Small intestine (tissue), 7 donors: Measurements from ENCODE around the gene KCNH2. TPM values are rescaled to one million over a fixed set of nuclear protein-coding genes. Genes with fewer than 3 reads are reported as not detected.

ENCODE experiments used
- DNase-seq, 2 donors: peaks; one replicate each; pipeline versions ENCODE4 v3.0.0 to v3.0.0-alpha.2; 2013
- FAIRE-seq: peaks from 2 replicates; lab custom pipeline; 2012; peaks lifted over from hg19 to GRCh38; lab: Jason Lieb, UNC
- H3K27ac ChIP-seq, 3 donors: one replicate each; pipeline ENCODE4 v1.5.1; 2013; ENCODE audit warnings: low read length in 2 of 3, mild to moderate bottlenecking in 2 of 3, control low read depth in 1 of 3, inconsistent platforms in 1 of 3, low read depth in 1 of 3, moderate library complexity in 1 of 3
- H3K27me3 ChIP-seq, 3 donors: one replicate each; pipeline ENCODE4 v1.6.1; 2013; ENCODE audit warnings: low read length in 3 of 3, inconsistent platforms in 1 of 3; ENCODE audit not compliant: control insufficient read depth in 3 of 3, insufficient read depth in 3 of 3
- H3K36me3 ChIP-seq, 3 donors: one replicate each; pipeline ENCODE4 v1.6.1; 2013; ENCODE audit warnings: low read length in 3 of 3, inconsistent platforms in 1 of 3, low read depth in 1 of 3, mild to moderate bottlenecking in 1 of 3, moderate library complexity in 1 of 3; ENCODE audit not compliant: control insufficient read depth in 3 of 3, insufficient read depth in 2 of 3
- H3K4me1 ChIP-seq, 3 donors: one replicate each; pipeline ENCODE4 v1.6.1; 2013; ENCODE audit warnings: low read length in 2 of 3, inconsistent platforms in 1 of 3, low read depth in 1 of 3, mild to moderate bottlenecking in 1 of 3, moderate library complexity in 1 of 3; ENCODE audit not compliant: control insufficient read depth in 3 of 3, insufficient read depth in 2 of 3
- H3K4me3 ChIP-seq, 3 donors: one replicate each; pipeline ENCODE4 v1.5.1; 2013; ENCODE audit warnings: low read length in 3 of 3, control low read depth in 1 of 3, inconsistent platforms in 1 of 3, low read depth in 1 of 3, mild to moderate bottlenecking in 1 of 3, moderate library complexity in 1 of 3
- H3K9me3 ChIP-seq, 2 donors: one replicate each; pipeline ENCODE4 v1.6.1; 2013; ENCODE audit warnings: low read depth in 1 of 2, low read length in 1 of 2; ENCODE audit not compliant: control insufficient read depth in 2 of 2, insufficient read depth in 1 of 2
- WGBS, 3 donors: extraction: QIAGEN DNeasy Blood & Tissue Kit; methylation state at CpG; one replicate each; pipeline ENCODE4 v1.1.7; 2013; 5-methylcytosine and 5-hydroxymethylcytosine counted together
- polyA plus RNA-seq, 4 donors: library from polyadenylated mRNA; stranded (reverse) in 3 of 4; unstranded in 1 of 4; fragments of 200-250 nt in 3 of 4; fragments of 120-200 nt in 1 of 4; gene quantifications; one replicate each; pipeline versions ENCODE4 v1.2.1 to v1.2.3, GENCODE V29; 2013
- donor health status: healthy with polysubstance abuse.
- donor health status: control.
- donor health status: control.
- donor health status: Bipolar disorder and iron deficiency.
- donor health status: healthy.

The KCNH2 gene
- polyA plus RNA-seq, 4 donors: 2.4 to 5.7 (median 3.7) TPM; not detected in 1

DNA sequence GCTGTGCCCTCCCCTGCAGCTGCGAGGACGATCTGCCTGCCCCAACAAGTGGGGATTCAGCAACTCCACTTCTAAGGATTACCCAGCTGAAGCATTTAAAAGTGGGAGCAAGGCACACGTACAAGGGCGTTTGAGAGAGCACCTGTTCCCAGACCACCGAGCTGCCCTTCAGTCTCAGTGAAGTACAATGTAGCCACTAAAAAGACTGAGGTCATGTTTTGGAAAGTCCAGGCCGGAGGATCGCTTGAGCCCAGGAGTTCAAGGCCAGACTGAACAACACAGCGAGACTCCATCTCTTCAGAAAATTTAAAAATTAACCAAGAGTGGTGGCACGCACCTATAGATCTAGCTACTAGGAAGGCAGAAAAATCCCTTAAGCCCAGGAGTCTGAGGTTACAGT, 27.4 kb upstream of the KCNH2 start:
- Histone ChIP-seq H3K27ac (no peak overlapping the region), H3K4me1 (peaks cover 0 to 11% (median 2%) of the 10 kb centered on the region in 3 donors), H3K4me3 (no peak overlapping the region), H3K9me3 (no peaks in the 10 kb centered on the region), H3K36me3 (peaks cover 0 to 2% (median 0%) of the 10 kb centered on the region in 3 donors), H3K27me3 (no peaks in the 10 kb centered on the region)
- WGBS, 3 donors: 60 to 78% (median 70%) methylated on average over 9 of the region's 9 CpGs
- FAIRE-seq (no peak), DNase-seq (no peak)

DNA sequence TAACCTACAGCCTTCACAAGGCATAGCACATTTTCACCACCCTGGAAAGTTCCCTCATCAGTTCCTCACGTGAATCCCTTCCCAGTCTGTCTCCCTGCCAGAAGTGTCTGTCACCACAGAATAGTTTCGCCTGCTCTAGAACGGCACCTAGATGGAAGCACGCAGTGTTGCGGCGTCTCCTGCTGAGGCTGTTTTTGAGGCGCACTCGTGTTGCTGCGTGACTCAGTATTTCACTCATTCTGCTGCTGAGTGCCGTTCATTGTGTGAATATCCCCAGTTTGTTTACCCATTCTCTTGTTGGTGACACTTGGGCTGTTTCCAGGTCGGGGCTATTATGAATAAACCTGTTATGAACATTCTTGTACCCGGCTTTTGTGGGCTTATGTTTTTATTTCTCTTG, 25.5 kb upstream of the KCNH2 start:
- no peaks in the 10 kb centered on the region for H3K27me3 ChIP-seq
- H3K4me1 ChIP-seq: peaks cover 0 to 2% (median 0%) of the 10 kb centered on the region in 3 donors
- 68 to 73% (median 72%) methylated on average over 12 of the region's 12 CpGs for WGBS, 3 donors
- no peak for FAIRE-seq
- DNase-seq: no peak
- no peak overlapping the region for H3K27ac ChIP-seq
- no peak overlapping the region for H3K4me3 ChIP-seq
- H3K9me3 ChIP-seq: no peaks in the 10 kb centered on the region
- peaks cover 0 to 2% (median 0%) of the 10 kb centered on the region in 3 donors for H3K36me3 ChIP-seq

DNA sequence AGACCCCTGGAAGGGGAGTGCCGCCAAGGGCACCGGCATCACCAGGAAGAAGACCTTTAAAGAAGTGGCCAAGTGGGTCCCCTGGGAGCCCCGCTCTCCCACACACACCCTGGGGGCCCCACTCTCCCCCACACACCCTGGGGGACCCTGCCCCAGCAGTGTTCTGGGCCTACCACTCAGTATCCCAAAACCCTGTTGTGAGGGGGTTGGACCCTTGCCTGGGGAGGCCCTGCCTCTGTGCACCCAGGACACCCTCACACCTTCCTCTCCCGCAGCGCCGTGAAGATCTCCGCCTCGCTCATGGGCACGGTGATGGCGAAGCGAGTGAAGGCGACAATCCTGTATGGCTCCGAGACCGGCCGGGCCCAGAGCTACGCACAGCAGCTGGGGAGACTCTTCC, 23.4 kb upstream of the KCNH2 start:
- no peak for DNase-seq
- Histone ChIP-seq H3K27me3 (no peaks in the 10 kb centered on the region), H3K27ac (no peak overlapping the region), H3K4me3 (no peak overlapping the region), H3K36me3 (peaks cover 0 to 2% (median 0%) of the 10 kb centered on the region in 3 donors), H3K4me1 (peaks cover 0 to 9% (median 0%) of the 10 kb centered on the region in 3 donors), H3K9me3 (no peaks in the 10 kb centered on the region)
- WGBS, 3 donors: 95 to 96% (median 95%) methylated on average over 16 of the region's 16 CpGs
- FAIRE-seq: no peak

DNA sequence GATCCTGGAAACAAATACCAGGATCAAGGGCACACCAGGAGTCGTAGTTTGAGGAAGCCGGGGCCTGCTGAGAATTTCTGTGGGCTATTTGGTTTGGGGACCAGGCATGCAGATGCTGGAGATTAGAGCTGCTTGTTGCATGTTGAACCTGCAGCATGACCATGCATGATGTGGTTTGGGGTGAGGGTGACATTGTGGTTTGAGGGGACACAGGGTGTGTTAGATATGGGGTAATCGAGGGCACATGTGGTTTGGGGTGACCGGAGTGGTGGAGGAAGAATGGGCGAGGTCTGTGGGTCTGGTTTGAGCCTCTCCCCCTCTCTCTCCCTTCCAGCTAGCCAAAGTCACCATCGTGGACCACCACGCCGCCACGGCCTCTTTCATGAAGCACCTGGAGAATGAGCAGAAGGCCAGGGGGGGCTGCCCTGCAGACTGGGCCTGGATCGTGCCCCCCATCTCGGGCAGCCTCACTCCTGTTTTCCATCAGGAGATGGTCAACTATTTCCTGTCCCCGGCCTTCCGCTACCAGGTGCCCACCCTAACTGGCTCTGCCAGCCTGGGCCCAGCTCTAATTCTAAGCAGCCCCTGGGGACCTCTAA, 22.9 kb upstream of the KCNH2 start:
- FAIRE-seq (no peak), DNase-seq (no peak)
- no peak overlapping the region for H3K4me3 ChIP-seq
- H3K36me3 ChIP-seq: peaks cover 0 to 2% (median 0%) of the 10 kb centered on the region in 3 donors
- WGBS, 3 donors: 85 to 90% (median 86%) methylated on average over 13 of the region's 13 CpGs
- H3K9me3 ChIP-seq: no peaks in the 10 kb centered on the region
- H3K27me3 ChIP-seq: no peaks in the 10 kb centered on the region
- peaks cover 0 to 9% (median 0%) of the 10 kb centered on the region in 3 donors for H3K4me1 ChIP-seq
- no peak overlapping the region for H3K27ac ChIP-seq

DNA sequence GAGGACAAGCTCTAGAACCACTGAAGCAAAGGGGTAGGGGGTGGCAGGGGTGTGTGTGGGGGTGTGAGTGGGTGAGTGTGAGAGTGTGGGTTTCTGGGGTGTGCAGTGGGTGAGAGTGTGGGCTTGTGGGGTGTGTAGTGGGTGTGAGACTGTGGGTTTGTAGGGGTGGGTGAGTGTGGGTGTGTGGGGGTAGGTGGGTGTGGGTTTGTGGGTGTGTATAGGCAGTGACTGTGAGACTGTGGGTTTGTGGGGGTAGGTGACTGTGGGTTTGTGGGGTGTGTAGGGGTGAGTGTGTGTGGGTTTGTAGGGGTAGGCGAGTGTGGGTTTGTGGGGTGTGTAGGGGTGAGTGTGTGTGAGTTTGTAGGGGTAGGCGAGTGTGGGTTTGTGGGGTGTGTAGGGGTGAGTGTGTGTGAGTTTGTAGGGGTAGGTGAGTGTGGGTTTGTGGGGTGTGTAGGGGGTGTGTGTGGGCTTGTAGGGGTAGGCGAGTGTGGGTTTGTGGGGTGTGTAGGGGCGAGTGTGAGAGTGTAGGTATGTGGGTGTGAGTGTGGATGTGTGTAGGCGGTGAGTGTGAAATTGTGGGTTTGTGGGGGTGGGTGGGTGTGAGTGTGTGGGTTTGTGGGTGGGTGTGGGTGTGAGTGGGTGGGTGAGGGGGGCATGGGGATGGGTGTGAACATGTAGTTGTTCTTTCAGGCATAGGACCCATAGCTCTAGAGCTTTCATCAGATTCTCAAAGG, 21.5 kb upstream of the KCNH2 start:
- Histone ChIP-seq H3K4me1 (peaks cover 0 to 13% (median 0%) of the 10 kb centered on the region in 3 donors), H3K36me3 (peaks cover 0 to 2% (median 0%) of the 10 kb centered on the region in 3 donors), H3K9me3 (no peaks in the 10 kb centered on the region), H3K27ac (no peak overlapping the region), H3K27me3 (no peaks in the 10 kb centered on the region), H3K4me3 (no peak overlapping the region)
- no peak for FAIRE-seq
- no peak for DNase-seq
- WGBS, 3 donors: 66 to 89% (median 81%) methylated on average over 5 of the region's 5 CpGs

DNA sequence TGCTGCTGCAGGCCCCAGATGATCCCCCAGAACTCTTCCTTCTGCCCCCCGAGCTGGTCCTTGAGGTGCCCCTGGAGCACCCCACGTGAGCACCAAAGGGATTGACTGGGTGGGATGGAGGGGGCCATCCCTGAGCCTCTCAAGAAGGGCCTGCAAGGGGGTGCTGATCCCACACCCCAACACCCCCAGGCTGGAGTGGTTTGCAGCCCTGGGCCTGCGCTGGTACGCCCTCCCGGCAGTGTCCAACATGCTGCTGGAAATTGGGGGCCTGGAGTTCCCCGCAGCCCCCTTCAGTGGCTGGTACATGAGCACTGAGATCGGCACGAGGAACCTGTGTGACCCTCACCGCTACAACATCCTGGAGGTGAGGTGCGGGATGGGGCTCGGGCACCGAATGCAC, 20.9 kb upstream of the KCNH2 start:
- Histone ChIP-seq H3K27ac (no peak overlapping the region), H3K4me3 (no peak overlapping the region), H3K9me3 (no peaks in the 10 kb centered on the region), H3K27me3 (no peaks in the 10 kb centered on the region), H3K36me3 (peaks cover 0 to 2% (median 0%) of the 10 kb centered on the region in 3 donors), H3K4me1 (peaks cover 0 to 14% (median 0%) of the 10 kb centered on the region in 3 donors)
- FAIRE-seq (no peak), DNase-seq (no peak)
- WGBS, 3 donors: 86 to 92% (median 87%) methylated on average over 12 of the region's 12 CpGs

DNA sequence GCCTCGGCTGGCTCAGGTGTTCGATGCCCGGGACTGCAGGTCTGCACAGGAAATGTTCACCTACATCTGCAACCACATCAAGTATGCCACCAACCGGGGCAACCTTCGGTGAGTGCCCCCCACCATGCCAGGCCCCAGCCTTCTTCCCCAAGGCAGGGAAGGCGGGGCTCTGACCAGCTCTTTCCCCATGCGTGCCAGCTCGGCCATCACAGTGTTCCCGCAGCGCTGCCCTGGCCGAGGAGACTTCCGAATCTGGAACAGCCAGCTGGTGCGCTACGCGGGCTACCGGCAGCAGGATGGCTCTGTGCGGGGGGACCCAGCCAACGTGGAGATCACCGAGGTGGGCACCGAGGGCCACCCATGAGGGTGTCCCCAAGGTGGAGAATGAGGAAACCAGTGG, 20.2 kb upstream of the KCNH2 start:
- WGBS, 3 donors: 75 to 87% (median 82%) methylated on average over 20 of the region's 20 CpGs

DNA sequence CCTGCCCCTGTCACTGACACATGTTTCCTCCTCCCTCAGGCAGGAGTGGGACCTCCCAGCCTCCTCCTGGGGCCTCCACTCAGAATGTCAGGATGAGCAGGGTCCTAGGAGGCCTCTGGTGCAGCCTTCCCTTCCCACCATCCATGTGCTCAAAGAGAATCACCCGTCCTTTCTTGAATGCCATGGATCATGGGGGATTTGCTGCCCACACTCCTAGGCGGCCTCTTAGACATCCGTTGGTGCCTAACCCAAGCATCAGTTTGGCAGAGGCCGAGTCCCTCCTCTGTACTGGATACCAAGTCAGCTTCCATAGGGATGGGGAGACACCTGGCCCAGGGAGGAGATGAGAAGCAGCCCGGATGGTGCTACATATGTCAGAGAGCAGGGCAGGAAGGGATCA, 19.7 kb upstream of the KCNH2 start:
- Histone ChIP-seq H3K9me3 (no peaks in the 10 kb centered on the region), H3K4me1 (peaks cover 0 to 14% (median 0%) of the 10 kb centered on the region in 3 donors), H3K27me3 (no peaks in the 10 kb centered on the region), H3K36me3 (peaks cover 0 to 2% (median 0%) of the 10 kb centered on the region in 3 donors), H3K27ac (no peak overlapping the region), H3K4me3 (no peak overlapping the region)
- WGBS, 3 donors: 79 to 91% (median 86%) methylated on average over 5 of the region's 5 CpGs
- DNase-seq: no peak
- FAIRE-seq: no peak

More for the DNA sequence above, 20.2 kb upstream of the KCNH2 start:
- H3K9me3 ChIP-seq: no peaks in the 10 kb centered on the region
- H3K4me1 ChIP-seq: peaks cover 0 to 14% (median 0%) of the 10 kb centered on the region in 3 donors
- FAIRE-seq: no peak
- H3K27me3 ChIP-seq: no peaks in the 10 kb centered on the region
- H3K36me3 ChIP-seq: peaks cover 0 to 2% (median 0%) of the 10 kb centered on the region in 3 donors
- H3K27ac ChIP-seq: no peak overlapping the region
- no peak overlapping the region for H3K4me3 ChIP-seq
- no peak for DNase-seq
